K562 (cell line): ENCODE results near the gene TBCCD1. TPM values are rescaled to one million over a fixed set of nuclear protein-coding genes. Genes with fewer than 3 reads are reported as not detected.

Source experiments
- ATAC-seq: fragments of 200-7000 bp; cut with Tn5 transposase; 3 replicates; pipeline ENCODE4 v1.9.1; 2020; ENCODE audit warnings: moderate library complexity
- BruUV-seq: library from RNA; stranded (reverse); fragments of 400-500 nt; replicated peaks from 2 replicates; lab custom pipeline; 2021; lab: Mats Ljungman, UMichigan
- CTCF ChIA-PET: fragments of 300-600 bp; formaldehyde crosslinking; extraction: SDS; loops from one replicate; lab custom pipeline; 2021; ENCODE audit warnings: low intra/inter-chr PET ratio; lab: Yijun Ruan, JAX
- POLR2A ChIA-PET: fragments of 300-600, 350-650 bp; sonication (Branson Sonifier 250); formaldehyde crosslinking; extraction: SDS; loops from one replicate; lab custom pipeline; 2021; ENCODE audit warnings: antibody characterized with exemption, inconsistent platforms; lab: Yijun Ruan, JAX
- DNase-seq, 4 experiments: peaks; one replicate each; pipeline versions ENCODE4 v3.0.0 to v3.0.0-alpha.2; 2011 to 2018; ENCODE audit warnings: low spot score in 3 of 4, mixed read lengths in 3 of 4; ENCODE audit errors: extremely low read depth in 1 of 4
- FAIRE-seq: peaks from 2 replicates; lab custom pipeline; 2011; peaks lifted over from hg19 to GRCh38; lab: Jason Lieb, UNC
- H2AFZ ChIP-seq: 2 replicates; pipeline ENCODE4 v1.6.0; 2011; ENCODE audit warnings: low read depth, low read length, control low read depth, inconsistent platforms
- H3K27ac ChIP-seq: fragments of 200-600 bp; 3 replicates; pipeline ENCODE4 v1.8.0; 2011; ENCODE audit warnings: low read depth, mild to moderate bottlenecking, control low read depth, inconsistent platforms, low read length, moderate library complexity, mixed read lengths; ENCODE audit errors: extremely low read depth
- H3K27me3 ChIP-seq, 2 experiments: fragments of 300-600 bp in 1 of 2; 2 replicates in 1 of 2; 3 replicates in 1 of 2; pipeline versions ENCODE4 v1.6.0 to v1.8.0; 2011; ENCODE audit warnings: inconsistent platforms in 2 of 2, low read length in 2 of 2, mild to moderate bottlenecking in 1 of 2, mixed read lengths in 1 of 2, moderate library complexity in 1 of 2; ENCODE audit not compliant: control insufficient read depth in 2 of 2, insufficient read depth in 2 of 2
- H3K36me3 ChIP-seq: fragments of 300-600 bp; 3 replicates; pipeline ENCODE4 v1.8.0; 2011; ENCODE audit warnings: mild to moderate bottlenecking, low read length, inconsistent platforms; ENCODE audit not compliant: control insufficient read depth, insufficient read depth
- H3K4me1 ChIP-seq, 2 experiments: fragments of 200-600 bp in 1 of 2; replicated peaks in 1 of 2; 2 replicates in 1 of 2; 3 replicates in 1 of 2; pipeline versions ENCODE4 v1.5.1 to v1.8.0; 2011; ENCODE audit warnings: inconsistent platforms in 2 of 2, low read length in 2 of 2, mild to moderate bottlenecking in 1 of 2, mixed read lengths in 1 of 2, moderate library complexity in 1 of 2; ENCODE audit not compliant: control insufficient read depth in 2 of 2, insufficient read depth in 2 of 2
- H3K4me2 ChIP-seq: 2 replicates; pipeline ENCODE4 v1.6.1; 2011; ENCODE audit warnings: low read length, control low read depth, inconsistent platforms, mixed read lengths; ENCODE audit not compliant: insufficient read depth
- H3K4me3 ChIP-seq: fragments of 200-600 bp; sonication (generic), shearing (Covaris generic); 2 replicates; pipeline ENCODE4 v1.5.1; 2016; ENCODE audit warnings: control low read depth, inconsistent platforms
- H3K79me2 ChIP-seq: fragments of 200-600 bp; 3 replicates; pipeline ENCODE4 v1.8.0; 2011; ENCODE audit warnings: low read length, inconsistent platforms; ENCODE audit not compliant: control insufficient read depth, insufficient read depth
- H3K9ac ChIP-seq, 2 experiments: 2 replicates each; pipeline versions ENCODE4 v1.6.0 to v1.6.1; 2011; ENCODE audit warnings: low read depth in 2 of 2, low read length in 2 of 2, control low read depth in 1 of 2, inconsistent platforms in 1 of 2, mild to moderate bottlenecking in 1 of 2, mixed read lengths in 1 of 2; ENCODE audit not compliant: insufficient read depth in 1 of 2
- H3K9me1 ChIP-seq: one replicate; pipeline ENCODE4 v1.6.0; 2011; ENCODE audit warnings: inconsistent platforms, mild to moderate bottlenecking, low read length, moderate library complexity; ENCODE audit not compliant: control insufficient read depth, insufficient read depth
- H3K9me3 ChIP-seq: replicated peaks from 2 replicates; pipeline ENCODE4 v1.5.1; 2011; ENCODE audit warnings: low read depth, low read length, inconsistent platforms; ENCODE audit not compliant: control insufficient read depth, insufficient read depth
- H4K20me1 ChIP-seq: replicated peaks from 2 replicates; pipeline ENCODE4 v1.6.1; 2011; ENCODE audit warnings: low read length, inconsistent platforms, mixed read lengths; ENCODE audit not compliant: control insufficient read depth, insufficient read depth
- BMI1 ChIP-seq: fragments of 150-350 bp; IDR thresholded peaks from 2 replicates; pipeline ENCODE4 v1.6.1; 2014; ENCODE audit warnings: low read length
- CREB1 ChIP-seq, 2 experiments: sonication (generic) in 1 of 2; formaldehyde crosslinking in 1 of 2; IDR thresholded peaks; 2 replicates each; pipeline versions ENCODE4 v1.6.1 to v1.8.0; 2012 to 2022; ENCODE audit warnings: inconsistent platforms in 1 of 2, mild to moderate bottlenecking in 1 of 2, missing genetic modification reagents in 1 of 2, moderate library complexity in 1 of 2
- CREB3L1 ChIP-seq: fragments of 450-650 bp; IDR thresholded peaks from 2 replicates; pipeline ENCODE4 v1.6.1; 2014; ENCODE audit warnings: low read depth, mild to moderate bottlenecking, moderate library complexity, borderline replicate concordance
- CREM ChIP-seq: IDR thresholded peaks from 2 replicates; pipeline ENCODE4 v1.6.1; 2014; ENCODE audit warnings: antibody characterized with exemption, low read depth
- CXXC5 ChIP-seq: fragments of 250-450 bp; sonication (Bioruptor Pico); IDR thresholded peaks from 2 replicates; pipeline ENCODE4 v1.8.0; 2022; ENCODE audit warnings: inconsistent platforms, mild to moderate bottlenecking, moderate library complexity
- KDM2B ChIP-seq: fragments of 250-450 bp; sonication (Bioruptor Pico); IDR thresholded peaks from 2 replicates; pipeline ENCODE4 v1.8.0; 2021; ENCODE audit warnings: mild to moderate bottlenecking, moderate library complexity
- MYC ChIP-seq, 2 experiments: fragments of 250-450 bp in 1 of 2; sonication (Bioruptor Pico) in 1 of 2; IDR thresholded peaks; 2 replicates each; pipeline versions ENCODE4 v1.5.1 to v1.6.1; 2012 to 2021; ENCODE audit warnings: low read depth in 2 of 2, borderline replicate concordance in 1 of 2, improper control_type of control experiment in 1 of 2, low read length in 1 of 2, mild to moderate bottlenecking in 1 of 2, moderate library complexity in 1 of 2
- NUFIP1 ChIP-seq: fragments of 450-650 bp; IDR thresholded peaks from 2 replicates; pipeline ENCODE4 v1.6.1; 2018; ENCODE audit not compliant: partially characterized antibody
- PCBP1 ChIP-seq: fragments of 200-400 bp; formaldehyde crosslinking; IDR thresholded peaks from 2 replicates; pipeline ENCODE4 v1.6.1; 2018; ENCODE audit warnings: mild to moderate bottlenecking, low read depth, low read length; ENCODE audit not compliant: poor library complexity, severe bottlenecking
- PPARD ChIP-seq: fragments of 250-450 bp; sonication (Bioruptor Pico); IDR thresholded peaks from 2 replicates; pipeline ENCODE4 v1.8.0; 2022; ENCODE audit warnings: inconsistent platforms, mild to moderate bottlenecking, moderate library complexity
- PTRF ChIP-seq: fragments of 450-650 bp; IDR thresholded peaks from 2 replicates; pipeline ENCODE4 v1.6.1; 2016; ENCODE audit warnings: mild to moderate bottlenecking, missing genetic modification characterization, missing compliant biosample characterization
- RBBP5 ChIP-seq: fragments of 200-600 bp; sonication (generic); IDR thresholded peaks from 2 replicates; pipeline ENCODE4 v1.6.1; 2012; ENCODE audit warnings: borderline replicate concordance, mild to moderate bottlenecking, low read length, control low read depth, inconsistent platforms; ENCODE audit not compliant: insufficient read depth, poor library complexity, severe bottlenecking
- RCOR1 ChIP-seq, 2 experiments: IDR thresholded peaks; 2 replicates each; pipeline ENCODE4 v1.6.1; 2012; ENCODE audit warnings: low read depth in 2 of 2, low read length in 2 of 2, borderline replicate concordance in 1 of 2, improper control_type of control experiment in 1 of 2
- ZBED1 ChIP-seq: IDR thresholded peaks from 2 replicates; pipeline ENCODE4 v1.6.1; 2014
- ZNF561 ChIP-seq: fragments of 450-650 bp; formaldehyde crosslinking; conservative IDR thresholded peaks from 2 replicates; pipeline ENCODE4 v1.4.0; 2020; ENCODE audit warnings: mild to moderate bottlenecking, moderate library complexity
- ZNF75A ChIP-seq: fragments of 450-650 bp; formaldehyde crosslinking; IDR thresholded peaks from 2 replicates; pipeline ENCODE4 v1.4.0; 2020; ENCODE audit warnings: mild to moderate bottlenecking
- WGBS: fragments of 100-300 bp; shearing (Covaris generic); methylation state at CpG from one replicate; pipeline ENCODE4 v1.1.6; 2016; ENCODE audit warnings: low coverage, mixed read lengths; ENCODE audit not compliant: insufficient coverage; ENCODE audit errors: missing lambda C conversion rate; 5-methylcytosine and 5-hydroxymethylcytosine counted together
- in situ Hi-C: fragments of 300-500 bp; cut with MboI; formaldehyde crosslinking; loops from 4 replicates; pipeline ENCODE4 v1.15.0; 2018; ENCODE audit warnings: inconsistent platforms, mixed read lengths
- intact Hi-C: fragments of 100-400 bp; cut with micrococcal nuclease; formaldehyde crosslinking; loops from 2 replicates; pipeline ENCODE4 v1.14.2; 2022
- polyA plus RNA-seq, 8 experiments: library from polyadenylated mRNA; depleted of rRNA in 4 of 8; stranded (reverse) in 5 of 8; unstranded in 3 of 8; fragments of >200 nt; fragmentation: Nextera tagmentation in 2 of 8; fragmentation: Illumina TruSeq in 1 of 8; extraction: Ambion mirVana in 2 of 8; extraction: Trizol in 1 of 8; gene quantifications; 2 replicates each; pipeline versions ENCODE4 v1.2.1 to v1.2.3, GENCODE V29; 2011 to 2014; ENCODE audit warnings: inconsistent platforms in 1 of 8, missing spikeins in 1 of 8
- total RNA-seq, 7 experiments: library from RNA; depleted of rRNA in 6 of 7; stranded (reverse); fragments of >200 nt in 6 of 7; fragmentation: Illumina TruSeq in 2 of 7; extraction: Trizol in 2 of 7; gene quantifications; 2 replicates each; pipeline versions ENCODE4 v1.2.1 to v1.2.3, GENCODE V29; 2011 to 2021; ENCODE audit warnings: low replicate concordance in 1 of 7
- TF ChIP-seq, protein P1 (sequence below): fragments of 450-650 bp; formaldehyde crosslinking; IDR thresholded peaks from 2 replicates; pipeline ENCODE4 v1.4.0; 2022; ENCODE audit warnings: missing genetic modification characterization
- TF ChIP-seq, protein P2 (sequence below): sonication (generic); formaldehyde crosslinking; IDR thresholded peaks from 2 replicates; pipeline ENCODE4 v1.8.0; 2022; ENCODE audit warnings: mild to moderate bottlenecking, missing genetic modification reagents, borderline replicate concordance

TBCCD1 gene
- total and polyA plus RNA-seq, 9 of the 15 experiments (the other 6 are each of a cell fraction or from before 2014, with no cell fraction given): 17.7 to 31.1 (median 21.2) TPM

GRCh38 chr3:186594591-186595113 lies 27.5 kb upstream of the TBCCD1 start:
- Histone ChIP-seq H3K27me3 (no peaks in the 10 kb centered on the region), H2AFZ (peak overlapping the region; percentile 49), H3K4me1 (peaks cover 3 to 32% of the 10 kb centered on the region in 2 experiments), H3K36me3 (no peaks in the 10 kb centered on the region), H4K20me1 (no peaks in the 10 kb centered on the region), H3K9me1 (no peaks in the 10 kb centered on the region), H3K27ac (no peak overlapping the region; the same call in 2 of the 3 replicates), H3K9me3 (no peaks in the 10 kb centered on the region), H3K9ac (peak overlapping the region in 1 of 2 experiments; percentile 43; a peak in 1 of 4 replicates), H3K4me2 (no peak overlapping the region), H3K79me2 (no peaks in the 10 kb centered on the region), H3K4me3 (no peak overlapping the region)
- intact Hi-C loops (no loop called here), in situ Hi-C loops (no loop called here)
- no TSS peak for BruUV-seq
- ChIA-PET CTCF (no interaction called here), POLR2A (no interaction called here)
- no peak for FAIRE-seq
- 54% methylated on average over 6 of the region's 6 CpGs for WGBS
- DNase-seq: no peak
- ATAC-seq: peak; percentile 18; the same call in 2 of the 3 replicates
- TF ChIP-seq NUFIP1 (no peak), PPARD (CRISPR knock-in tag) (no peak), ZBED1 (no peak), MYC (IDR thresholded peaks at IDR 0.05; ENCODE audit: low read depth, low read length) (no peak), MYC (CRISPR knock-in tag; IDR thresholded peaks at IDR 0.05; ENCODE audit: borderline replicate concordance, low read depth) (no peak), CREB3L1 (no peak), ZNF561 (CRISPR knock-in tag) (no peak), CREB1 (IDR thresholded peaks at IDR 0.05) (no peak), CREB1 (CRISPR knock-in tag; IDR thresholded peaks at IDR 0.05) (no peak), ZNF75A (CRISPR knock-in tag) (no peak), PTRF (no peak), RBBP5 (no peak), CREM (peak; percentile 13; the same call in 1 of the 2 replicates), KDM2B (no peak), BMI1 (no peak), CXXC5 (no peak), RCOR1 (IDR thresholded peaks at IDR 0.05; ENCODE audit: borderline replicate concordance in 1 of 2, low read depth in 2 of 2, low read length in 2 of 2) (no peak), PCBP1 (no peak)
- TF ChIP-seq, protein P1, sequence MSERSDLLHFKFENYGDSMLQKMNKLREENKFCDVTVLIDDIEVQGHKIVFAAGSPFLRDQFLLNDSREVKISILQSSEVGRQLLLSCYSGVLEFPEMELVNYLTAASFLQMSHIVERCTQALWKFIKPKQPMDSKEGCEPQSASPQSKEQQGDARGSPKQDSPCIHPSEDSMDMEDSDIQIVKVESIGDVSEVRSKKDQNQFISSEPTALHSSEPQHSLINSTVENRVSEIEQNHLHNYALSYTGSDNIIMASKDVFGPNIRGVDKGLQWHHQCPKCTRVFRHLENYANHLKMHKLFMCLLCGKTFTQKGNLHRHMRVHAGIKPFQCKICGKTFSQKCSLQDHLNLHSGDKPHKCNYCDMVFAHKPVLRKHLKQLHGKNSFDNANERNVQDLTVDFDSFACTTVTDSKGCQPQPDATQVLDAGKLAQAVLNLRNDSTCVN (CRISPR knock-in tag): no peak
- TF ChIP-seq, protein P2, sequence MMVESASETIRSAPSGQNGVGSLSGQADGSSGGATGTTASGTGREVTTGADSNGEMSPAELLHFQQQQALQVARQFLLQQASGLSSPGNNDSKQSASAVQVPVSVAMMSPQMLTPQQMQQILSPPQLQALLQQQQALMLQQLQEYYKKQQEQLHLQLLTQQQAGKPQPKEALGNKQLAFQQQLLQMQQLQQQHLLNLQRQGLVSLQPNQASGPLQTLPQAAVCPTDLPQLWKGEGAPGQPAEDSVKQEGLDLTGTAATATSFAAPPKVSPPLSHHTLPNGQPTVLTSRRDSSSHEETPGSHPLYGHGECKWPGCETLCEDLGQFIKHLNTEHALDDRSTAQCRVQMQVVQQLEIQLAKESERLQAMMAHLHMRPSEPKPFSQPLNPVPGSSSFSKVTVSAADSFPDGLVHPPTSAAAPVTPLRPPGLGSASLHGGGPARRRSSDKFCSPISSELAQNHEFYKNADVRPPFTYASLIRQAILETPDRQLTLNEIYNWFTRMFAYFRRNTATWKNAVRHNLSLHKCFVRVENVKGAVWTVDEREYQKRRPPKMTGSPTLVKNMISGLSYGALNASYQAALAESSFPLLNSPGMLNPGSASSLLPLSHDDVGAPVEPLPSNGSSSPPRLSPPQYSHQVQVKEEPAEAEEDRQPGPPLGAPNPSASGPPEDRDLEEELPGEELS (CRISPR knock-in tag): no peak
